IMR-90 (cell line): ENCODE measurements around the gene BMP8A.

Source experiments
- CTCF ChIP-seq: conservative IDR thresholded peaks from 2 replicates; pipeline ENCODE4 v1.5.1; 2012; ENCODE audit warnings: mild to moderate bottlenecking, low read depth, low read length, improper control_type of control experiment
- POLR2A ChIP-seq: IDR thresholded peaks from 2 replicates; pipeline ENCODE4 v1.6.1; 2012; ENCODE audit warnings: mild to moderate bottlenecking, low read depth, low read length

- TF ChIP-seq POLR2A, result no peak
- no peak for TF ChIP-seq CTCF
Observed at GRCh38 chr1:39488012-39488545, 3.4 kb upstream of the BMP8A start.
